ENCODE data around the gene RNF169. TPM values are rescaled to one million over a fixed set of nuclear protein-coding genes. Genes with fewer than 3 reads are reported as not detected.

Gene RNF169
- total and polyA plus RNA-seq, 2 of the 13 experiments (the other 11 are each of a cell fraction or from before 2014, with no cell fraction given): 5.3 to 14.2 TPM

- Histone ChIP-seq H3K4me3 (replicated peaks in 1 of 3; ENCODE audit: insufficient read depth in 1 of 3, low read depth in 2 of 3, low read length in 3 of 3) (no peak overlapping the region), H3K79me2 (ENCODE audit: insufficient read depth, low read length) (peaks cover 23% of the 10 kb centered on the region), H3K4me2 (ENCODE audit: low read depth, low read length) (no peak overlapping the region), H3K36me3 (replicated peaks in 1 of 2; ENCODE audit: control insufficient read depth in 1 of 2, insufficient read depth in 2 of 2, low read length in 2 of 2) (no peaks in the 10 kb centered on the region), H3K27me3 (ENCODE audit: control insufficient read depth in 1 of 2, insufficient read depth in 2 of 2, low read length in 2 of 2) (no peaks in the 10 kb centered on the region; a peak in 1 of 5 replicates), H4K20me1 (ENCODE audit: insufficient read depth, low read length) (no peaks in the 10 kb centered on the region), H2AFZ (ENCODE audit: low read length) (no peak overlapping the region), H3K4me1 (ENCODE audit: insufficient read depth, low read length) (peaks cover 49% of the 10 kb centered on the region), H3K27ac (ENCODE audit: extremely low read length, insufficient read depth, low read length) (no peak overlapping the region), H3K9me3 (ENCODE audit: low read length) (no peaks in the 10 kb centered on the region), H3K9ac (ENCODE audit: insufficient read depth, low read depth, low read length) (no peak overlapping the region)
- intact Hi-C loops (cut with micrococcal nuclease; ENCODE audit: unreplicated experiment): loop anchor here (10.0 kb wide), 2 partner anchors 128 to 132 kb away; no protein-coding TSS in a partner anchor
- in situ Hi-C loops (cut with HindIII; ENCODE audit: extremely low pct_ligation_motif_present, low pct_unique_long_range_greater_than_20kb): no loop called here
- no TSS peak for BruUV-seq (replicated peaks)
- POLR2A ChIA-PET: no interaction called here
- DNase-seq (ENCODE audit: low spot score) (no peak), ATAC-seq (no peak), FAIRE-seq (no peak)
- TF ChIP-seq, protein P1, sequence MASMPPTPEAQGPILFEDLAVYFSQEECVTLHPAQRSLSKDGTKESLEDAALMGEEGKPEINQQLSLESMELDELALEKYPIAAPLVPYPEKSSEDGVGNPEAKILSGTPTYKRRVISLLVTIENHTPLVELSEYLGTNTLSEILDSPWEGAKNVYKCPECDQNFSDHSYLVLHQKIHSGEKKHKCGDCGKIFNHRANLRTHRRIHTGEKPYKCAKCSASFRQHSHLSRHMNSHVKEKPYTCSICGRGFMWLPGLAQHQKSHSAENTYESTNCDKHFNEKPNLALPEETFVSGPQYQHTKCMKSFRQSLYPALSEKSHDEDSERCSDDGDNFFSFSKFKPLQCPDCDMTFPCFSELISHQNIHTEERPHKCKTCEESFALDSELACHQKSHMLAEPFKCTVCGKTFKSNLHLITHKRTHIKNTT (CRISPR knock-in tag; IDR thresholded peaks at IDR 0.05): no peak
- no peak for TF ChIP-seq GLI4 (CRISPR knock-in tag; IDR thresholded peaks at IDR 0.05; ENCODE audit: borderline replicate concordance)
- TF ChIP-seq, protein P2, sequence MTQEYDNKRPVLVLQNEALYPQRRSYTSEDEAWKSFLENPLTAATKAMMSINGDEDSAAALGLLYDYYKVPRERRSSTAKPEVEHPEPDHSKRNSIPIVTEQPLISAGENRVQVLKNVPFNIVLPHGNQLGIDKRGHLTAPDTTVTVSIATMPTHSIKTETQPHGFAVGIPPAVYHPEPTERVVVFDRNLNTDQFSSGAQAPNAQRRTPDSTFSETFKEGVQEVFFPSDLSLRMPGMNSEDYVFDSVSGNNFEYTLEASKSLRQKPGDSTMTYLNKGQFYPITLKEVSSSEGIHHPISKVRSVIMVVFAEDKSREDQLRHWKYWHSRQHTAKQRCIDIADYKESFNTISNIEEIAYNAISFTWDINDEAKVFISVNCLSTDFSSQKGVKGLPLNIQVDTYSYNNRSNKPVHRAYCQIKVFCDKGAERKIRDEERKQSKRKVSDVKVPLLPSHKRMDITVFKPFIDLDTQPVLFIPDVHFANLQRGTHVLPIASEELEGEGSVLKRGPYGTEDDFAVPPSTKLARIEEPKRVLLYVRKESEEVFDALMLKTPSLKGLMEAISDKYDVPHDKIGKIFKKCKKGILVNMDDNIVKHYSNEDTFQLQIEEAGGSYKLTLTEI (CRISPR knock-in tag; conservative IDR thresholded peaks at IDR 0.05): no peak
- TF ChIP-seq ZNF451 (CRISPR knock-in tag; IDR thresholded peaks at IDR 0.05): no peak
- CTCF ChIA-PET (ENCODE audit: low intra/inter-chr PET ratio, low total read pairs): no interaction called here
- 14% methylated on average over 3 of the region's 3 CpGs for WGBS (ENCODE audit: low lambda C conversion rate)
Measured at GRCh38 chr11:74746868-74747267, 1.8 kb upstream of the RNF169 start.

Data from HepG2 (cell line).